Esophagus mucosa (tissue), 1 donor: ENCODE measurements around the gene TPST1. TPM values are rescaled to one million over a fixed set of nuclear protein-coding genes. Genes with fewer than 3 reads are reported as not detected.
"Not testable (repeated sequence)": the region's sequence is repeated elsewhere in the genome, so short reads cannot be mapped to it uniquely, and the experiment has no call there.

Experiments
- ATAC-seq: fragments of 200-7000 bp; cut with Tn5 transposase; one replicate; pipeline ENCODE4 v1.9.1; 2020
- total RNA-seq: library from RNA; stranded (reverse); gene quantifications from one replicate; pipeline ENCODE4 v1.2.4, GENCODE V29; 2023
- donor health status: DM: yes; HTN: yes; CAD: no.

Gene TPST1
- total RNA-seq, 1 donor from 2014 or later = 7.5 TPM

- not testable (repeated sequence) for ATAC-seq
These were observed 177.2 kb downstream of the TPST1 start for GRCh38 chr7:66382182-66382923.

- peak; percentile 71 for ATAC-seq
These were observed 180.2 kb downstream of the TPST1 start for GRCh38 chr7:66385191-66385905.

- ATAC-seq = peak; percentile 86
These were observed 190.0 kb downstream of the TPST1 start for GRCh38 chr7:66395128-66395571.

GRCh38 chr7:66396052-66396451 is 190.9 kb downstream of the TPST1 start:
- ATAC-seq = peak; percentile 53

GRCh38 chr7:66398841-66399240 is 193.7 kb downstream of the TPST1 start:
- not testable (repeated sequence) for ATAC-seq

GRCh38 chr7:66399566-66399965 is 194.4 kb downstream of the TPST1 start:
- no peak for ATAC-seq

GRCh38 chr7:66400400-66400799 is 195.3 kb downstream of the TPST1 start:
- ATAC-seq = no peak

- ATAC-seq = not testable (repeated sequence)
These were observed 196.0 kb downstream of the TPST1 start for GRCh38 chr7:66401126-66401525.

- ATAC-seq = not testable (repeated sequence)
These were observed 196.8 kb downstream of the TPST1 start for GRCh38 chr7:66401932-66402331.

GRCh38 chr7:66403564-66403963 is 198.4 kb downstream of the TPST1 start:
- no peak for ATAC-seq

- peak; percentile 49 for ATAC-seq
These were observed 204.4 kb downstream of the TPST1 start for GRCh38 chr7:66409493-66409892.

Other genes starting within 250 kb of the TPST1 start
- 27.8 TPM for gene GUSB, start 223.1 kb upstream of the TPST1 start, total RNA-seq
- 29.7 TPM for gene ASL, start 129.5 kb upstream of the TPST1 start, total RNA-seq
- 21.3 TPM for gene CRCP, start 90.5 kb upstream of the TPST1 start, total RNA-seq